PFSK-1 (cell line): ENCODE data around the gene TMEM11.

Experiments
- POLR2AphosphoS5 ChIP-seq: IDR thresholded peaks from 2 replicates; pipeline ENCODE4 v1.6.1; 2012; ENCODE audit warnings: low read depth, mild to moderate bottlenecking, control low read depth, low read length, moderate library complexity
- TF ChIP-seq, protein P1 (sequence below), 2 experiments: IDR thresholded peaks; 2 replicates each; pipeline versions ENCODE4 v1.6.1 to v1.8.0; 2011 to 2012; ENCODE audit warnings: low read depth in 2 of 2, low read length in 2 of 2, control low read depth in 1 of 2, inconsistent platforms in 1 of 2, mild to moderate bottlenecking in 1 of 2, moderate library complexity in 1 of 2; ENCODE audit not compliant: insufficient read depth in 1 of 2

DNA sequence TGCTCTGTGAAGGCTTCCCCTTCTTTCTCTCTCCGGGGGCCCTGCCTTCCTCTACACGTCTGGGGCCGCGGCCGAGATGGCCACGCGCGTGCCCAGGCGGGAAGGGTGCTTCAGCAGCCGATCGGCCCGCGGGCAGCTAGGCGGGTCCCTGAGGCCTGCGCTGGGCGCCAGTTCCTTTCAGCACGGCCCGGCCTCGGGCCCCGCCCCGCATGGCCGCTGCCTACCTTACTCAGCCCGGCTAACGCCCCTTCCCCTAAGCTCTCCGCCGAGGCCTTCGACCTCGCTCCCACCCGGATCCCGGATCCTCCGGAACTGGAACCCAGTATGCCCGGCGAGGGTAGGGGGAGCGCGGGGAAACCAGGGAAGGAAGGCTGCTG, 335 bp downstream of the TMEM11 start:
- TF ChIP-seq POLR2AphosphoS5 = no peak
- TF ChIP-seq, protein P1, sequence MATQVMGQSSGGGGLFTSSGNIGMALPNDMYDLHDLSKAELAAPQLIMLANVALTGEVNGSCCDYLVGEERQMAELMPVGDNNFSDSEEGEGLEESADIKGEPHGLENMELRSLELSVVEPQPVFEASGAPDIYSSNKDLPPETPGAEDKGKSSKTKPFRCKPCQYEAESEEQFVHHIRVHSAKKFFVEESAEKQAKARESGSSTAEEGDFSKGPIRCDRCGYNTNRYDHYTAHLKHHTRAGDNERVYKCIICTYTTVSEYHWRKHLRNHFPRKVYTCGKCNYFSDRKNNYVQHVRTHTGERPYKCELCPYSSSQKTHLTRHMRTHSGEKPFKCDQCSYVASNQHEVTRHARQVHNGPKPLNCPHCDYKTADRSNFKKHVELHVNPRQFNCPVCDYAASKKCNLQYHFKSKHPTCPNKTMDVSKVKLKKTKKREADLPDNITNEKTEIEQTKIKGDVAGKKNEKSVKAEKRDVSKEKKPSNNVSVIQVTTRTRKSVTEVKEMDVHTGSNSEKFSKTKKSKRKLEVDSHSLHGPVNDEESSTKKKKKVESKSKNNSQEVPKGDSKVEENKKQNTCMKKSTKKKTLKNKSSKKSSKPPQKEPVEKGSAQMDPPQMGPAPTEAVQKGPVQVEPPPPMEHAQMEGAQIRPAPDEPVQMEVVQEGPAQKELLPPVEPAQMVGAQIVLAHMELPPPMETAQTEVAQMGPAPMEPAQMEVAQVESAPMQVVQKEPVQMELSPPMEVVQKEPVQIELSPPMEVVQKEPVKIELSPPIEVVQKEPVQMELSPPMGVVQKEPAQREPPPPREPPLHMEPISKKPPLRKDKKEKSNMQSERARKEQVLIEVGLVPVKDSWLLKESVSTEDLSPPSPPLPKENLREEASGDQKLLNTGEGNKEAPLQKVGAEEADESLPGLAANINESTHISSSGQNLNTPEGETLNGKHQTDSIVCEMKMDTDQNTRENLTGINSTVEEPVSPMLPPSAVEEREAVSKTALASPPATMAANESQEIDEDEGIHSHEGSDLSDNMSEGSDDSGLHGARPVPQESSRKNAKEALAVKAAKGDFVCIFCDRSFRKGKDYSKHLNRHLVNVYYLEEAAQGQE (IDR thresholded peaks at IDR 0.05; ENCODE audit: insufficient read depth in 1 of 2, low read depth in 2 of 2, low read length in 2 of 2) = no peak
